ENCODE measurements around the gene RACK1.

GRCh38 chr5:181230551-181230950, 13.2 kb downstream of the RACK1 start:
- TF ChIP-seq, protein P1, sequence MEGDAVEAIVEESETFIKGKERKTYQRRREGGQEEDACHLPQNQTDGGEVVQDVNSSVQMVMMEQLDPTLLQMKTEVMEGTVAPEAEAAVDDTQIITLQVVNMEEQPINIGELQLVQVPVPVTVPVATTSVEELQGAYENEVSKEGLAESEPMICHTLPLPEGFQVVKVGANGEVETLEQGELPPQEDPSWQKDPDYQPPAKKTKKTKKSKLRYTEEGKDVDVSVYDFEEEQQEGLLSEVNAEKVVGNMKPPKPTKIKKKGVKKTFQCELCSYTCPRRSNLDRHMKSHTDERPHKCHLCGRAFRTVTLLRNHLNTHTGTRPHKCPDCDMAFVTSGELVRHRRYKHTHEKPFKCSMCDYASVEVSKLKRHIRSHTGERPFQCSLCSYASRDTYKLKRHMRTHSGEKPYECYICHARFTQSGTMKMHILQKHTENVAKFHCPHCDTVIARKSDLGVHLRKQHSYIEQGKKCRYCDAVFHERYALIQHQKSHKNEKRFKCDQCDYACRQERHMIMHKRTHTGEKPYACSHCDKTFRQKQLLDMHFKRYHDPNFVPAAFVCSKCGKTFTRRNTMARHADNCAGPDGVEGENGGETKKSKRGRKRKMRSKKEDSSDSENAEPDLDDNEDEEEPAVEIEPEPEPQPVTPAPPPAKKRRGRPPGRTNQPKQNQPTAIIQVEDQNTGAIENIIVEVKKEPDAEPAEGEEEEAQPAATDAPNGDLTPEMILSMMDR (conservative IDR thresholded peaks at IDR 0.05; ENCODE audit: low read length): no peak
- TF ChIP-seq EZH2phosphoT487 (IDR thresholded peaks at IDR 0.05; ENCODE audit: borderline replicate concordance, low read depth, low read length): no peak
